IMR-90 (cell line): ENCODE measurements around the gene HSD17B3. TPM values are rescaled to one million over a fixed set of nuclear protein-coding genes. Genes with fewer than 3 reads are reported as not detected.

Source experiments
- ATAC-seq: fragments of 200-7000 bp; cut with Tn5 transposase; 2 replicates; pipeline ENCODE4 v1.9.1; 2020; ENCODE audit warnings: low read depth, mild to moderate bottlenecking, moderate library complexity
- BruUV-seq: library from RNA; stranded (reverse); fragments of 400-500 nt; replicated peaks from 2 replicates; lab custom pipeline; 2021; lab: Mats Ljungman, UMichigan
- CTCF ChIA-PET: fragments of 300-600 bp; formaldehyde crosslinking; extraction: SDS; loops from one replicate; lab custom pipeline; 2021; ENCODE audit warnings: antibody characterized with exemption; lab: Yijun Ruan, JAX
- POLR2A ChIA-PET: fragments of 300-600 bp; sonication (Branson Sonifier 250); formaldehyde crosslinking; loops from one replicate; lab custom pipeline; 2022; ENCODE audit warnings: antibody characterized with exemption; ENCODE audit not compliant: unreplicated experiment; lab: Charles Lee
- DNase-seq: peaks from one replicate; pipeline ENCODE4 v3.0.0; 2013
- H2AFZ ChIP-seq: replicated peaks from 2 replicates; pipeline ENCODE3; 2013; ENCODE audit warnings: low read length, mild to moderate bottlenecking; ENCODE audit not compliant: poor library complexity
- H2AK5ac ChIP-seq: 2 replicates; pipeline ENCODE4 v1.6.1; 2013; ENCODE audit warnings: low read depth, low read length, inconsistent platforms
- H2AK9ac ChIP-seq: replicated peaks from 2 replicates; pipeline ENCODE3; 2013; ENCODE audit warnings: mild to moderate bottlenecking, low read depth, low read length, moderate library complexity; ENCODE audit not compliant: poor library complexity
- H2BK120ac ChIP-seq: 2 replicates; pipeline ENCODE4 v1.6.1; 2013; ENCODE audit warnings: low read depth, low read length, inconsistent platforms
- H2BK15ac ChIP-seq: 3 replicates; pipeline ENCODE4 v1.6.1; 2013; ENCODE audit warnings: low read depth, low read length, inconsistent platforms
- H2BK20ac ChIP-seq: 2 replicates; pipeline ENCODE4 v1.6.1; 2013; ENCODE audit warnings: low read depth, mild to moderate bottlenecking, inconsistent platforms, low read length, moderate library complexity
- H2BK5ac ChIP-seq: 2 replicates; pipeline ENCODE4 v1.6.1; 2013; ENCODE audit warnings: mild to moderate bottlenecking, low read depth, low read length, inconsistent platforms; ENCODE audit not compliant: poor library complexity, severe bottlenecking
- H3K14ac ChIP-seq: replicated peaks from 2 replicates; pipeline ENCODE4 v1.6.1; 2013; ENCODE audit warnings: low read depth, low read length, inconsistent platforms
- H3K18ac ChIP-seq: 2 replicates; pipeline ENCODE4 v1.6.1; 2013; ENCODE audit warnings: low read depth, low read length, control low read depth
- H3K23ac ChIP-seq: 2 replicates; pipeline ENCODE4 v1.6.1; 2013; ENCODE audit warnings: low read depth, low read length, inconsistent platforms
- H3K27ac ChIP-seq: 2 replicates; pipeline ENCODE4 v1.5.1; 2013; ENCODE audit warnings: mild to moderate bottlenecking, control low read depth, low read length; ENCODE audit not compliant: insufficient read depth
- H3K27me3 ChIP-seq: 2 replicates; pipeline ENCODE4 v1.6.1; 2013; ENCODE audit warnings: low read length; ENCODE audit not compliant: control insufficient read depth, insufficient read depth
- H3K36me3 ChIP-seq: 2 replicates; pipeline ENCODE4 v1.6.1; 2013; ENCODE audit warnings: low read length, mixed read lengths; ENCODE audit not compliant: control insufficient read depth, insufficient read depth
- H3K4ac ChIP-seq: 2 replicates; pipeline ENCODE4 v1.6.1; 2013; ENCODE audit warnings: low read depth, low read length, inconsistent platforms
- H3K4me1 ChIP-seq: 2 replicates; pipeline ENCODE4 v1.6.1; 2013; ENCODE audit warnings: low read length, mixed read lengths; ENCODE audit not compliant: control insufficient read depth, insufficient read depth
- H3K4me2 ChIP-seq: 2 replicates; pipeline ENCODE4 v1.6.1; 2013; ENCODE audit warnings: low read depth, mild to moderate bottlenecking, control low read depth, low read length, moderate library complexity
- H3K4me3 ChIP-seq: 2 replicates; pipeline ENCODE4 v1.5.1; 2013; ENCODE audit warnings: low read depth, mild to moderate bottlenecking, control low read depth, low read length, moderate library complexity; ENCODE audit not compliant: insufficient read depth
- H3K56ac ChIP-seq: 2 replicates; pipeline ENCODE4 v1.6.1; 2013; ENCODE audit warnings: low read length, inconsistent platforms; ENCODE audit not compliant: insufficient read depth; ENCODE audit errors: extremely low read depth
- H3K79me1 ChIP-seq, 2 experiments: 2 replicates each; pipeline ENCODE4 v1.6.1; 2013; ENCODE audit warnings: low read length in 2 of 2, inconsistent platforms in 1 of 2, low read depth in 1 of 2
- H3K9ac ChIP-seq: 2 replicates; pipeline ENCODE4 v1.6.1; 2013; ENCODE audit warnings: low read depth, low read length, control low read depth
- H3K9me1 ChIP-seq: 2 replicates; pipeline ENCODE4 v1.6.1; 2013; ENCODE audit warnings: low read length, inconsistent platforms; ENCODE audit not compliant: insufficient read depth
- H3K9me3 ChIP-seq: 2 replicates; pipeline ENCODE4 v1.6.1; 2013; ENCODE audit warnings: low read length; ENCODE audit not compliant: control insufficient read depth, insufficient read depth
- H4K20me1 ChIP-seq: 2 replicates; pipeline ENCODE4 v1.6.1; 2013; ENCODE audit warnings: low read length, inconsistent platforms; ENCODE audit not compliant: insufficient read depth
- H4K5ac ChIP-seq: 2 replicates; pipeline ENCODE4 v1.6.1; 2013; ENCODE audit warnings: mild to moderate bottlenecking, low read depth, low read length, control low read depth
- H4K8ac ChIP-seq, 2 experiments: 2 replicates each; pipeline ENCODE4 v1.6.1; 2013; ENCODE audit warnings: low read depth in 2 of 2, low read length in 2 of 2, control low read depth in 1 of 2, inconsistent platforms in 1 of 2
- H4K91ac ChIP-seq: 2 replicates; pipeline ENCODE4 v1.6.1; 2013; ENCODE audit warnings: low read depth, low read length, inconsistent platforms; ENCODE audit not compliant: insufficient read depth
- BHLHE40 ChIP-seq: fragments of 150-350 bp; IDR thresholded peaks from 2 replicates; pipeline ENCODE4 v1.6.1; 2016; ENCODE audit warnings: mild to moderate bottlenecking, low read depth, low read length
- FOS ChIP-seq: fragments of 150-350 bp; IDR thresholded peaks from 2 replicates; pipeline ENCODE4 v1.6.1; 2016; ENCODE audit warnings: low read depth, low read length
- NFE2L2 ChIP-seq: fragments of 150-350 bp; IDR thresholded peaks from 2 replicates; pipeline ENCODE4 v1.6.1; 2016; ENCODE audit warnings: low read depth, mild to moderate bottlenecking, low read length
- RAD21 ChIP-seq: IDR thresholded peaks from 2 replicates; pipeline ENCODE4 v1.6.1; 2012; ENCODE audit warnings: low read length, improper control_type of control experiment
- RCOR1 ChIP-seq: IDR thresholded peaks from 2 replicates; pipeline ENCODE4 v1.6.1; 2012; ENCODE audit warnings: mild to moderate bottlenecking, low read length, improper control_type of control experiment; ENCODE audit not compliant: insufficient replicate concordance
- WGBS, 2 experiments: methylation state at CpG; one replicate each; pipeline versions ENCODE4 v1.1.5 to v1.1.7; 2013; ENCODE audit warnings: missing lambda C conversion rate in 2 of 2; ENCODE audit not compliant: insufficient read length in 1 of 2; ENCODE audit errors: extremely low coverage in 2 of 2; 5-methylcytosine and 5-hydroxymethylcytosine counted together
- dilution Hi-C: fragments of 300-500 bp; cut with HindIII; formaldehyde crosslinking; loops from one replicate; pipeline ENCODE4 v1.14.3; 2018; ENCODE audit warnings: low sequenced_read_pairs; ENCODE audit not compliant: unreplicated experiment
- in situ Hi-C: fragments of 300-500 bp; cut with MboI; formaldehyde crosslinking; loops from 3 replicates; pipeline ENCODE4 v1.14.3; 2019; ENCODE audit warnings: low sequenced_read_pairs, inconsistent platforms, mixed read lengths
- intact Hi-C: fragments of 100-400 bp; cut with micrococcal nuclease; formaldehyde crosslinking; loops from 2 replicates; pipeline ENCODE4 v1.10.0; 2022
- polyA plus RNA-seq, 3 experiments: library from polyadenylated mRNA; depleted of rRNA; stranded (reverse); fragments of >200 nt; gene quantifications; 2 replicates each; pipeline ENCODE4 v1.2.3, GENCODE V29; 2012; ENCODE audit warnings: low replicate concordance in 1 of 3
- total RNA-seq: library from RNA; depleted of rRNA; stranded (reverse); fragments of >200 nt; gene quantifications from 2 replicates; pipeline ENCODE4 v1.2.3, GENCODE V29; 2012

Gene HSD17B3
- total and polyA plus RNA-seq, 2 of the 4 experiments (the other 2 are of a cell fraction): 0.18 TPM; not detected in 1

DNA sequence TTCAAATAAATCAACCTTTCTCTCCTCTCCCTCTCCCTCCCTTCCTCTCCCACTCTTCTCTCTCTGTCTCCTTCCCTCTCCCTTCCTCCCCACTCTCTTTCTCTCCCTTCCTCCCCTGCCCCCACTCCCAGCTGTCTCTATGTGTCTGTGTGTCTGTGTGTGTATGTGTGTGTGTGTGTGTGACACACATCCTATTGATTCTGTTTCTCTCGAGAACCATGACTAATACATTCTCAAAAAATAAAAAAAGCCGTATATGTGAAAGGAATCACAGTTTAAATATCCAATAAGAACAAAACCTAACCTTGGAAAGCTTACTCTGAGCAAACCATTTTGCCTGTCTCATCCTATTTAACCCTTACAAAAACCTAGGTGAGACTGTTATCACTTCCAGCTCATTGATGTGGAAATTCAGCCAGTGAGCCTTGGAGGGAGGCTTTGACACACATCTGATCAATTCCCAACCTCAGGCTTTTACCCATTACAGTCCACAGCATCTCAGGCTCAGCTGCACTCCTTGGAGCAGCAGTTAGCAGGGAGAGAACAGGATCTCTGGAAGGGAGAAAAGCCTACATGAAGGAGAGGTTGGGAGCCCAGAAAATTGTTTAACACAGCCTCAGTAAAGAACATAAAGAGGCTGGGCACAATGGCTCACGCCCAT is 8.3 kb downstream of the HSD17B3 start:
- no peak for TF ChIP-seq BHLHE40
- TF ChIP-seq RAD21: no peak
- TF ChIP-seq FOS: peak; percentile 36; the same call in 1 of the 2 replicates
- TF ChIP-seq NFE2L2: no peak
- no peak for TF ChIP-seq RCOR1
- Histone ChIP-seq H4K91ac (no peak overlapping the region), H3K27me3 (no peaks in the 10 kb centered on the region), H3K4me3 (no peak overlapping the region), H3K9me3 (peaks cover 2% of the 10 kb centered on the region), H3K4me1 (peaks cover 2% of the 10 kb centered on the region; the same call in 1 of the 2 replicates), H2BK120ac (no peak overlapping the region), H3K4ac (no peak overlapping the region), H2BK5ac (no peak overlapping the region), H3K23ac (no peak overlapping the region), H3K9ac (no peak overlapping the region), H3K27ac (no peak overlapping the region), H2BK20ac (no peak overlapping the region), H3K14ac (no peak overlapping the region), H3K79me1 (no peaks in the 10 kb centered on the region), H4K20me1 (no peaks in the 10 kb centered on the region), H3K18ac (no peak overlapping the region), H2BK15ac (no peak overlapping the region), H4K8ac (no peak overlapping the region), H2AK9ac (no peak overlapping the region), H3K9me1 (no peaks in the 10 kb centered on the region), H3K4me2 (no peak overlapping the region), H3K36me3 (no peaks in the 10 kb centered on the region), H2AK5ac (no peak overlapping the region), H2AFZ (peak overlapping the region; percentile 27), H3K56ac (no peak overlapping the region), H4K5ac (no peak overlapping the region)
- ATAC-seq (peak; percentile 64), DNase-seq (peak; percentile 72)
- CTCF ChIA-PET: interaction anchor here (0.5 kb wide), 1 partner anchor 1624 kb away, joined by 3 read pairs; no protein-coding TSS in a partner anchor
- in situ Hi-C loops: no loop called here
- no TSS peak for BruUV-seq
- intact Hi-C loops: no loop called here
- dilution Hi-C loops: no loop called here
- no CpG with 5 or more reads among the region's 3 CpGs for WGBS, 2 experiments
- POLR2A ChIA-PET: no interaction called here
